ENCODE results near the gene BIRC2.

DNA sequence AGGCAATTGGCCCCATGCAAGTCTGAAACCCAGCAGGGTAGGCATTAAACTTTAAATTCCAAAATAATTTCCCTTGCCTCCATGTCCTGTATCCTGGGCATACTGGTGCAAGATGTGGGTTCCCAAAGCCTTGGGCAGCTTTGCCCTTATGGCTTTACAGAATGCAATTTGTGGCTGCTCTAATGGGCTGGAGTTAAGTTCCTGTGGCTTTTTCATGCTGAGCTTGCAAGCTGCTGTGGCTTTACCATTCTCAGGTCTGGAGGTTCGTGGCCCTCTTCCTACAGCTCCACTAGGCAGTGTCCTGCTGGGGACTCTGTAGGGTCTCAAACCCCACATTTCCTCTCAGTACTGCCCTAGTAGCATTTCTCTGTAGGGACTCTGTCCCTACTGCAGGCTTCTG lies 44.8 kb upstream of the BIRC2 start:
- TF ChIP-seq, protein P1, sequence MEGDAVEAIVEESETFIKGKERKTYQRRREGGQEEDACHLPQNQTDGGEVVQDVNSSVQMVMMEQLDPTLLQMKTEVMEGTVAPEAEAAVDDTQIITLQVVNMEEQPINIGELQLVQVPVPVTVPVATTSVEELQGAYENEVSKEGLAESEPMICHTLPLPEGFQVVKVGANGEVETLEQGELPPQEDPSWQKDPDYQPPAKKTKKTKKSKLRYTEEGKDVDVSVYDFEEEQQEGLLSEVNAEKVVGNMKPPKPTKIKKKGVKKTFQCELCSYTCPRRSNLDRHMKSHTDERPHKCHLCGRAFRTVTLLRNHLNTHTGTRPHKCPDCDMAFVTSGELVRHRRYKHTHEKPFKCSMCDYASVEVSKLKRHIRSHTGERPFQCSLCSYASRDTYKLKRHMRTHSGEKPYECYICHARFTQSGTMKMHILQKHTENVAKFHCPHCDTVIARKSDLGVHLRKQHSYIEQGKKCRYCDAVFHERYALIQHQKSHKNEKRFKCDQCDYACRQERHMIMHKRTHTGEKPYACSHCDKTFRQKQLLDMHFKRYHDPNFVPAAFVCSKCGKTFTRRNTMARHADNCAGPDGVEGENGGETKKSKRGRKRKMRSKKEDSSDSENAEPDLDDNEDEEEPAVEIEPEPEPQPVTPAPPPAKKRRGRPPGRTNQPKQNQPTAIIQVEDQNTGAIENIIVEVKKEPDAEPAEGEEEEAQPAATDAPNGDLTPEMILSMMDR (IDR thresholded peaks at IDR 0.05): no peak
- TF ChIP-seq POLR2AphosphoS5 (IDR thresholded peaks at IDR 0.05; ENCODE audit: low read depth, low read length): no peak
- TF ChIP-seq SIN3A (IDR thresholded peaks at IDR 0.05; ENCODE audit: borderline replicate concordance, insufficient read depth, low read depth, low read length): no peak
- TF ChIP-seq, protein P2, sequence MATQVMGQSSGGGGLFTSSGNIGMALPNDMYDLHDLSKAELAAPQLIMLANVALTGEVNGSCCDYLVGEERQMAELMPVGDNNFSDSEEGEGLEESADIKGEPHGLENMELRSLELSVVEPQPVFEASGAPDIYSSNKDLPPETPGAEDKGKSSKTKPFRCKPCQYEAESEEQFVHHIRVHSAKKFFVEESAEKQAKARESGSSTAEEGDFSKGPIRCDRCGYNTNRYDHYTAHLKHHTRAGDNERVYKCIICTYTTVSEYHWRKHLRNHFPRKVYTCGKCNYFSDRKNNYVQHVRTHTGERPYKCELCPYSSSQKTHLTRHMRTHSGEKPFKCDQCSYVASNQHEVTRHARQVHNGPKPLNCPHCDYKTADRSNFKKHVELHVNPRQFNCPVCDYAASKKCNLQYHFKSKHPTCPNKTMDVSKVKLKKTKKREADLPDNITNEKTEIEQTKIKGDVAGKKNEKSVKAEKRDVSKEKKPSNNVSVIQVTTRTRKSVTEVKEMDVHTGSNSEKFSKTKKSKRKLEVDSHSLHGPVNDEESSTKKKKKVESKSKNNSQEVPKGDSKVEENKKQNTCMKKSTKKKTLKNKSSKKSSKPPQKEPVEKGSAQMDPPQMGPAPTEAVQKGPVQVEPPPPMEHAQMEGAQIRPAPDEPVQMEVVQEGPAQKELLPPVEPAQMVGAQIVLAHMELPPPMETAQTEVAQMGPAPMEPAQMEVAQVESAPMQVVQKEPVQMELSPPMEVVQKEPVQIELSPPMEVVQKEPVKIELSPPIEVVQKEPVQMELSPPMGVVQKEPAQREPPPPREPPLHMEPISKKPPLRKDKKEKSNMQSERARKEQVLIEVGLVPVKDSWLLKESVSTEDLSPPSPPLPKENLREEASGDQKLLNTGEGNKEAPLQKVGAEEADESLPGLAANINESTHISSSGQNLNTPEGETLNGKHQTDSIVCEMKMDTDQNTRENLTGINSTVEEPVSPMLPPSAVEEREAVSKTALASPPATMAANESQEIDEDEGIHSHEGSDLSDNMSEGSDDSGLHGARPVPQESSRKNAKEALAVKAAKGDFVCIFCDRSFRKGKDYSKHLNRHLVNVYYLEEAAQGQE (IDR thresholded peaks at IDR 0.05; ENCODE audit: insufficient read depth in 1 of 2, low read depth in 2 of 2, low read length in 1 of 2): no peak
- TF ChIP-seq TCF7L2 (IDR thresholded peaks at IDR 0.05; ENCODE audit: low read depth, low read length): no peak
